Right lobe of liver (tissue), 4 donors: ENCODE results near the gene SUMO1.

ENCODE experiments used
- POLR2A ChIP-seq: fragments of 450-650 bp; IDR thresholded peaks from one replicate; pipeline ENCODE4 v1.6.1; 2017; ENCODE audit warnings: antibody characterized with exemption, mild to moderate bottlenecking
- TF ChIP-seq, protein P1 (sequence below), 4 donors: fragments of 200-600 bp in 3 of 4; fragments of 450-650 bp in 1 of 4; IDR thresholded peaks; one replicate each; pipeline versions ENCODE4 v1.5.1 to v1.8.0; 2016 to 2022; ENCODE audit warnings: antibody characterized with exemption in 4 of 4, mild to moderate bottlenecking in 2 of 4
- donor health status: DM: no; HTN: no; CAD: no.
- donor health status: DM: no; HTN: no; CAD: no.
- donor health status: DM: no; HTN: yes; CAD: no.

DNA sequence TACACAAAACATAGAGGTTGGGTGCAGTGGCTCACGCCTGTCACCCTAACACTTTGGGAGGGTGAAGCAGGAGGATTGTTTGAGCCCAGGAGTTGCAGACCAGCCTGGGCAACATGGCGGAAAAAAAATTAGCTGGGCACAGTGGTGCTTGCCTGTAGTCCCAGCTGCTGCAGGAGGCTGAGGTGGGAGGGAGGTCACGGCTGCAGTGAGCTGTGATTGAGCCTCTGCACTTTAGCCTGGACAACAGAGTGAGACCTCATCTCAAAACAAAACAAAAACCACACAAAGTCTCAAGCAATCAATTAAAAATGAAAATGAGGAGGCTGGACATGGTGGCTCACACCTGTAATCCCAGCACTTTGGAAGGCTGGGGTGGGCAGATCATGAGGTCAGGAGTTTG is 32.1 kb upstream of the SUMO1 start:
- no peak for TF ChIP-seq POLR2A
- TF ChIP-seq, protein P1, sequence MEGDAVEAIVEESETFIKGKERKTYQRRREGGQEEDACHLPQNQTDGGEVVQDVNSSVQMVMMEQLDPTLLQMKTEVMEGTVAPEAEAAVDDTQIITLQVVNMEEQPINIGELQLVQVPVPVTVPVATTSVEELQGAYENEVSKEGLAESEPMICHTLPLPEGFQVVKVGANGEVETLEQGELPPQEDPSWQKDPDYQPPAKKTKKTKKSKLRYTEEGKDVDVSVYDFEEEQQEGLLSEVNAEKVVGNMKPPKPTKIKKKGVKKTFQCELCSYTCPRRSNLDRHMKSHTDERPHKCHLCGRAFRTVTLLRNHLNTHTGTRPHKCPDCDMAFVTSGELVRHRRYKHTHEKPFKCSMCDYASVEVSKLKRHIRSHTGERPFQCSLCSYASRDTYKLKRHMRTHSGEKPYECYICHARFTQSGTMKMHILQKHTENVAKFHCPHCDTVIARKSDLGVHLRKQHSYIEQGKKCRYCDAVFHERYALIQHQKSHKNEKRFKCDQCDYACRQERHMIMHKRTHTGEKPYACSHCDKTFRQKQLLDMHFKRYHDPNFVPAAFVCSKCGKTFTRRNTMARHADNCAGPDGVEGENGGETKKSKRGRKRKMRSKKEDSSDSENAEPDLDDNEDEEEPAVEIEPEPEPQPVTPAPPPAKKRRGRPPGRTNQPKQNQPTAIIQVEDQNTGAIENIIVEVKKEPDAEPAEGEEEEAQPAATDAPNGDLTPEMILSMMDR (IDR thresholded peaks at IDR 0.05): no peak
